Ureter (tissue), 1 donor: Measurements from ENCODE around the gene TEX13A. TPM values are rescaled to one million over a fixed set of nuclear protein-coding genes. Genes with fewer than 3 reads are reported as not detected.
"Not testable (repeated sequence)": the region's sequence is repeated elsewhere in the genome, so short reads cannot be mapped to it uniquely, and the experiment has no call there.

Source experiments
- DNase-seq: peaks from one replicate; pipeline ENCODE4 v3.0.0-alpha.2; 2020; ENCODE audit warnings: low spot score
- total RNA-seq: library from RNA; stranded (reverse); gene quantifications from one replicate; pipeline ENCODE4 v1.2.4, GENCODE V29; 2023
- donor health status: DM: yes; HTN: yes; CAD: no.

TEX13A gene
- not detected for total RNA-seq

- no peak for DNase-seq
These were observed at the start of gene TEX13A for GRCh38 chrX:105220636-105221035. TSS of gene TEX13A (minus strand) at chrX:105220694. CDS start at chrX:105220397, 297 bp downstream.

- DNase-seq, result no peak
These were observed 48.9 kb upstream of the TEX13A start for GRCh38 chrX:105269386-105269785.

GRCh38 chrX:105267167-105267566 is 46.7 kb upstream of the TEX13A start:
- no peak for DNase-seq

- no peak for DNase-seq
These were observed 46.0 kb upstream of the TEX13A start for GRCh38 chrX:105266456-105266855.

GRCh38 chrX:105265093-105265492 is 44.6 kb upstream of the TEX13A start:
- no peak for DNase-seq

GRCh38 chrX:105263801-105264200 is 43.3 kb upstream of the TEX13A start:
- no peak for DNase-seq

- no peak for DNase-seq
These were observed 42.7 kb upstream of the TEX13A start for GRCh38 chrX:105263171-105263570.

GRCh38 chrX:105260291-105261043 is 40.0 kb upstream of the TEX13A start:
- DNase-seq, result no peak

GRCh38 chrX:105241056-105241455 is 20.6 kb upstream of the TEX13A start:
- DNase-seq, result no peak

GRCh38 chrX:105237407-105237806 is 16.9 kb upstream of the TEX13A start:
- DNase-seq, result not testable (repeated sequence)

GRCh38 chrX:105229146-105229545 is 8.7 kb upstream of the TEX13A start:
- no peak for DNase-seq

- no peak for DNase-seq
These were observed 8.1 kb upstream of the TEX13A start for GRCh38 chrX:105228602-105229001.

GRCh38 chrX:105226499-105226898 is 6.0 kb upstream of the TEX13A start:
- no peak for DNase-seq

GRCh38 chrX:105221374-105221773 is 880 bp upstream of the TEX13A start:
- DNase-seq, result no peak

GRCh38 chrX:105219454-105220401 is 766 bp downstream of the TEX13A start:
- DNase-seq, result no peak

- no peak for DNase-seq
These were observed 9.4 kb downstream of the TEX13A start for GRCh38 chrX:105211066-105211575.

GRCh38 chrX:105210258-105210657 is 10.2 kb downstream of the TEX13A start:
- DNase-seq, result no peak

- no peak for DNase-seq
These were observed 11.1 kb downstream of the TEX13A start for GRCh38 chrX:105209406-105209805.

GRCh38 chrX:105191878-105192277 is 28.6 kb downstream of the TEX13A start:
- no peak for DNase-seq

GRCh38 chrX:105190252-105190853 is 30.1 kb downstream of the TEX13A start:
- DNase-seq, result no peak

GRCh38 chrX:105189093-105189492 is 31.4 kb downstream of the TEX13A start:
- no peak for DNase-seq

- DNase-seq, result no peak
These were observed 40.9 kb downstream of the TEX13A start for GRCh38 chrX:105179644-105180043.
